ENCODE measurements around the gene METTL2B. TPM values are rescaled to one million over a fixed set of nuclear protein-coding genes. Genes with fewer than 3 reads are reported as not detected.
"Not testable (repeated sequence)": the region's sequence is repeated elsewhere in the genome, so short reads cannot be mapped to it uniquely, and the experiment has no call there.

The METTL2B gene
- total and polyA plus RNA-seq, 12 donors = 10.0 to 24.2 (median 19.4) TPM

DNA sequence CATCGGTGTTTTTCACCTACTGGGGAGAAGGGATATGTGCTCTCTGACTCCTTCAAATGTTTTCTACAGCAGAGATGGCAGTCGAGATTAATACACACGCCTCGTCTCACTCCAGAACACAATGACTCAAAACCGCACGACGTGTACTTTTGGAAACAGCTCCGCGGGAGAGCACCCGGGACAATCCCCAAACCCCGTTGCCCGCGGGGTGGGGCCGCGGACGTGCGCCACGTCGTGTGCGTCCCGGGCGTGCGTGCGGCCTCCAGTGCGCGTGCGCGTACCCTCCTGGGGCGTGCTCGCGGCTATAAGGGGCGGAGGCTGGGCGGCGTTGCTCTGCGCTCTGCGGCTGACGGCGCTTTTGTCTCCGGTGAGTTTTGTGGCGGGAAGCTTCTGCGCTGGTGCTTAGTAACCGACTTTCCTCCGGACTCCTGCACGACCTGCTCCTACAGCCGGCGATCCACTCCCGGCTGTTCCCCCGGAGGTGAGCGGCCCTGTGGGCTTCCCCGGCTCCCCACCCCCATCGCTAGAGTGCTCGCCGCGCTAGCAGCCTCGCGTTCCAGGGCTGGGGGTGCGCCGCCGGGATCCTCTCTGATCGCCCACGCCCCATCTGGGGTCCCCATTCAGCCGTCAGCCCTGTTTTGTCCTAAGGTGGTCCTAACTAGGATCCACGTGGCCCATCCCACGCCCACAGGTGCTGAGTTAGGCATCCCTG is 20.8 kb upstream of the METTL2B start, which contains the start of gene HILPDA:
TSS of gene HILPDA (plus strand) at position 336 of the 712 bp plus-strand sequence. CDS start 1,391 bp downstream, outside the sequence.
- WGBS, 2 donors = 0% methylated on average over 64 of the region's 64 CpGs
- no peaks in the 10 kb centered on the region for H3K27me3 ChIP-seq
- ATAC-seq (peak; percentile 93 to 97 (median 96)), DNase-seq (peak; percentile 92 to 96)
- TF ChIP-seq, protein P1, sequence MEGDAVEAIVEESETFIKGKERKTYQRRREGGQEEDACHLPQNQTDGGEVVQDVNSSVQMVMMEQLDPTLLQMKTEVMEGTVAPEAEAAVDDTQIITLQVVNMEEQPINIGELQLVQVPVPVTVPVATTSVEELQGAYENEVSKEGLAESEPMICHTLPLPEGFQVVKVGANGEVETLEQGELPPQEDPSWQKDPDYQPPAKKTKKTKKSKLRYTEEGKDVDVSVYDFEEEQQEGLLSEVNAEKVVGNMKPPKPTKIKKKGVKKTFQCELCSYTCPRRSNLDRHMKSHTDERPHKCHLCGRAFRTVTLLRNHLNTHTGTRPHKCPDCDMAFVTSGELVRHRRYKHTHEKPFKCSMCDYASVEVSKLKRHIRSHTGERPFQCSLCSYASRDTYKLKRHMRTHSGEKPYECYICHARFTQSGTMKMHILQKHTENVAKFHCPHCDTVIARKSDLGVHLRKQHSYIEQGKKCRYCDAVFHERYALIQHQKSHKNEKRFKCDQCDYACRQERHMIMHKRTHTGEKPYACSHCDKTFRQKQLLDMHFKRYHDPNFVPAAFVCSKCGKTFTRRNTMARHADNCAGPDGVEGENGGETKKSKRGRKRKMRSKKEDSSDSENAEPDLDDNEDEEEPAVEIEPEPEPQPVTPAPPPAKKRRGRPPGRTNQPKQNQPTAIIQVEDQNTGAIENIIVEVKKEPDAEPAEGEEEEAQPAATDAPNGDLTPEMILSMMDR (IDR thresholded peaks at IDR 0.05) = no peak
- peak within 1 kb of the TSS; percentile 69 to 97 (median 84) for H3K4me3 ChIP-seq
- peaks cover 0 to 17% (median 0%) of the 10 kb centered on the region in 9 donors for H3K36me3 ChIP-seq
- H3K27ac ChIP-seq = peak within 1 kb of the TSS; percentile 86 to 98 (median 94)
- no peaks in the 10 kb centered on the region for H3K9me3 ChIP-seq
- intact Hi-C loops (cut with DNase I) = loop anchor here in 1 of 10 donors (5.0 kb wide), 1 partner anchor 33 kb away; no protein-coding TSS in a partner anchor
- H3K4me1 ChIP-seq = peaks cover 9 to 62% (median 41%) of the 10 kb centered on the region in 9 donors

DNA sequence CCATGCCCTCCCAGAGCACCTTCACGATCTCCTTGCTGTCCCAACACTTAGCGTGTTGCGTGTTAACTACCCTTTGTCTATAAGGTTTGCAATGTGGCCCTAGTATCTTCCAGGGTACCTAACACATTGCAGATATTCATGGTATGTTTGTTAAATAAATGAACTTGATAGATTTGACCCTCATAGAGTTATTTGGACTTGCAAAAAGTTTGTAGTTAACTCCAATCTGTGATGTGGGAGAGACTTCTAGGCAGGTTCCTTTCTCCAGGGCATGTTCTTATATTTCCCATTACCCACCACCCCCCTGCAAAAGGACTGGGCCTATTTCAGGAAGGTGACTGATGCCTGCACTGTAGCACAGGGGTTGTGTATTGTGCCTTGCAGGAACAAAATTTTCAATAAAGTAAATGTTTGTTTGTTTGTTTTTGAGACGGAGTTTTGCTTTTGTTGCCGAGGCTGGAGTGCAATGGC is 20.3 kb upstream of the METTL2B start:
- Histone ChIP-seq H3K27ac (peak overlapping the region in 9 of 10 donors; percentile 86 to 98 (median 95)), H3K4me3 (peak overlapping the region; percentile 69 to 97 (median 84)), H3K4me1 (peaks cover 9 to 66% (median 43%) of the 10 kb centered on the region in 9 donors), H3K36me3 (peaks cover 0 to 17% (median 0%) of the 10 kb centered on the region in 9 donors), H3K9me3 (no peaks in the 10 kb centered on the region), H3K27me3 (no peaks in the 10 kb centered on the region)
- 4 to 8% methylated on average over 5 of the region's 5 CpGs for WGBS, 2 donors
- intact Hi-C loops (cut with DNase I) = loop anchor here in 1 of 10 donors (5.0 kb wide), 1 partner anchor 34 kb away; no protein-coding TSS in a partner anchor
- TF ChIP-seq, protein P1 (IDR thresholded peaks at IDR 0.05) = no peak
- no peak for DNase-seq
- no peak for ATAC-seq

DNA sequence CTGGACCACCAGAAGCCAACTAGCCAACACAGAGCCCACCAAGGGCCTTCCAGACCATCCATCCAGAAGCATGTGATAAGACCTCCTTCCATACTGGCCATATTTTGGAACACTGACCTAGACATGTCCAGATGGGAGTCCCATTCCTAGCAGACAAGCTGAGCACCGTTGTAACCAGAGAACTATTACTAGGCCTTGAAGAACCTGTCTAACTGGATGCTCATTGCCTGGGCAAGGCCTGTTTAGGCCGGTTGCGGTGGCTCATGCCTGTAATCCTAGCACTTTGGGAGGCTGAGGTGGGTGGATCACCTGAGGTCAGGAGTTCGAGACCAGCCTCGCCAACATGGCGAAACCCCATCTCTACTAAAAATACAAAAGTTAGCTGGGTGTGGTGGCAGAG is 19.2 kb upstream of the METTL2B start:
- DNase-seq, H3K27me3 ChIP-seq, H3K9me3 ChIP-seq, ATAC-seq: not testable (repeated sequence)
- Histone ChIP-seq H3K27ac (peak overlapping the region in 1 of 10 donors; percentile 34), H3K36me3 (peaks cover 0 to 17% (median 0%) of the 10 kb centered on the region in 9 donors), H3K4me3 (peak overlapping the region in 1 of 10 donors; percentile 97), H3K4me1 (peaks cover 9 to 72% (median 43%) of the 10 kb centered on the region in 9 donors)
- intact Hi-C loops (cut with DNase I) = loop anchor here in 1 of 10 donors (5.0 kb wide), 1 partner anchor 35 kb away; no protein-coding TSS in a partner anchor
- WGBS, 2 donors = 93 to 94% methylated on average over 6 of the region's 6 CpGs

DNA sequence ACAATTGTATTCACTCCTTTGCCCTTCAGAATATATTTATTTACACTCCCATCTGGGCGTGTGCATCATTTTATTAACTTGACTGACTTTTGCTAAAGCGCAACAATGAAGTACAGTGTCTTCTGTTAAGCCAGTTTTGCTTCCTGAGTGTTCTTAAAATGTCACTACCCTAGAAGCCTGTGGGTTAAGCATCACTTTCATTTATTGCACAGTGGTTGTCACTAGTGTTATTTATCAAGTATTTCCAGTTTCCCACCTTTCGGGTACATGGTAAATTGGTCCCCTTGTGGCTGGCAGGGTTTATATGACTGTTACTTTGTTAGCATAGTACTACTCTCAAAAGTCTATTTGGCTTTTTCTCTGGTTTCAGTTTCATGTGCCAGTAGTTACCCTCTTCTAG is 17.6 kb upstream of the METTL2B start:
- TF ChIP-seq, protein P1 (IDR thresholded peaks at IDR 0.05) = no peak
- DNase-seq (no peak), ATAC-seq (no peak)
- peaks cover 0 to 17% (median 0%) of the 10 kb centered on the region in 9 donors for H3K36me3 ChIP-seq
- peaks cover 9 to 66% (median 33%) of the 10 kb centered on the region in 9 donors for H3K4me1 ChIP-seq
- no peak overlapping the region for H3K4me3 ChIP-seq
- peak overlapping the region in 1 of 10 donors; percentile 4 for H3K27ac ChIP-seq
- intact Hi-C loops (cut with DNase I) = loop anchor here (1.0 to 5.0 kb wide), 5 partner anchors 30 to 61 kb away; no protein-coding TSS in a partner anchor
- 59 to 60% methylated on average over 3 of the region's 3 CpGs for WGBS, 2 donors
- no peaks in the 10 kb centered on the region for H3K27me3 ChIP-seq
- no peaks in the 10 kb centered on the region for H3K9me3 ChIP-seq

All from heart right ventricle (tissue), 16 donors.